Measurements from ENCODE around the gene KLF7. TPM values are rescaled to one million over a fixed set of nuclear protein-coding genes. Genes with fewer than 3 reads are reported as not detected.

Gene KLF7
- total RNA-seq, 2 experiments from 2014 or later: 90.1 to 96.9 TPM

DNA sequence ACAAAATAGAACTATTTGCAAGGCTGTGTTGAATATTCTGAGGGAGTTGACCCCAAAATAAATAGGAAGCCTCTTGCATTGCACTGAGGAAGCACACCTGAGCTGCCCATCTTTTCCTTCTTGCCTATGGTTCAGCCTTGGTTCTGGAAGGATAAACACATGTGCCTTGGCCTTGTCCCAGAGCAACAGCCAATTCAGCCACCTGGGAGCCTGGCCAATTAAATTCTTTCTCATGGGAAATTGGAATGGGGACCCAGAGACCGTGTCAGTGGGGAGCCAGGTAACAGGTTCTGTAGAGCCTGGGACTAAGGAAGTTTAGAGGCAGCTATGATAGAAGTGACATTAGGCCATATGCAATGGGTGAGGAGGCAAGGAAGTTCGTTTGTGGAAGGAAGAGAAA, 99.6 kb downstream of the KLF7 start:
- ChIA-PET POLR2A (interaction anchor here (1.2 kb wide), 1 partner anchor 100 kb away, joined by 4 read pairs; the partner anchor contains the start of gene KLF7), CTCF (no interaction called here)
- no peak for TF ChIP-seq CTCF (IDR thresholded peaks at IDR 0.05)
- DNase-seq (no peak), ATAC-seq (ENCODE audit: poor library complexity) (no peak)
- H3K27ac ChIP-seq (ENCODE audit: low read depth in 1 of 2, low read length in 2 of 2): no peak overlapping the region
- no peaks in the 10 kb centered on the region for H3K36me3 Mint-ChIP-seq (ENCODE audit: low read depth)
- H3K36me3 ChIP-seq (ENCODE audit: insufficient read depth, low read length): no peaks in the 10 kb centered on the region
- H3K9me3 ChIP-seq (ENCODE audit: control insufficient read depth in 1 of 2, insufficient read depth in 1 of 2, low read length in 2 of 2): no peaks in the 10 kb centered on the region
- no peaks in the 10 kb centered on the region for H3K27me3 ChIP-seq (ENCODE audit: control insufficient read depth in 1 of 2, insufficient read depth in 2 of 2, low read length in 2 of 2)
- no peak overlapping the region for H3K27ac Mint-ChIP-seq
- no peak overlapping the region for H3K4me3 Mint-ChIP-seq
- no peak overlapping the region for H3K4me3 ChIP-seq (ENCODE audit: low read length)
- H3K4me1 Mint-ChIP-seq (ENCODE audit: low read depth): no peaks in the 10 kb centered on the region
- no peaks in the 10 kb centered on the region for H3K9me3 Mint-ChIP-seq
- no peaks in the 10 kb centered on the region for H3K27me3 Mint-ChIP-seq
- no peaks in the 10 kb centered on the region for H3K4me1 ChIP-seq (ENCODE audit: insufficient read depth, low read length)
- intact Hi-C loops (cut with DNase I, micrococcal nuclease): no loop called here

- TF ChIP-seq CTCF (IDR thresholded peaks at IDR 0.05): no peak
- ATAC-seq (ENCODE audit: poor library complexity) (no peak), DNase-seq (no peak)
- intact Hi-C loops (cut with DNase I, micrococcal nuclease): no loop called here
- H3K4me1 ChIP-seq (ENCODE audit: insufficient read depth, low read length): no peaks in the 10 kb centered on the region
- H3K27ac ChIP-seq (ENCODE audit: low read depth in 1 of 2, low read length in 2 of 2): no peak overlapping the region
- no peaks in the 10 kb centered on the region for H3K9me3 Mint-ChIP-seq
- no peaks in the 10 kb centered on the region for H3K4me1 Mint-ChIP-seq (ENCODE audit: low read depth)
- no peaks in the 10 kb centered on the region for H3K27me3 ChIP-seq (ENCODE audit: control insufficient read depth in 1 of 2, insufficient read depth in 2 of 2, low read length in 2 of 2)
- no peaks in the 10 kb centered on the region for H3K27me3 Mint-ChIP-seq
- H3K36me3 ChIP-seq (ENCODE audit: insufficient read depth, low read length): no peaks in the 10 kb centered on the region
- no peaks in the 10 kb centered on the region for H3K9me3 ChIP-seq (ENCODE audit: control insufficient read depth in 1 of 2, insufficient read depth in 1 of 2, low read length in 2 of 2)
- POLR2A ChIA-PET: no interaction called here
- no peak overlapping the region for H3K4me3 ChIP-seq (ENCODE audit: low read length)
- H3K27ac Mint-ChIP-seq: no peak overlapping the region
- CTCF ChIA-PET: interaction anchor here (1.0 kb wide), 1 partner anchor 16 kb away, joined by 3 read pairs; no protein-coding TSS in a partner anchor
- H3K4me3 Mint-ChIP-seq: no peak overlapping the region
- no peaks in the 10 kb centered on the region for H3K36me3 Mint-ChIP-seq (ENCODE audit: low read depth)
Measured at GRCh38 chr2:207064128-207064690, 101.5 kb downstream of the KLF7 start.

- H3K27me3 Mint-ChIP-seq: peaks cover 6% of the 10 kb centered on the region
- no peak for ATAC-seq (ENCODE audit: poor library complexity)
- H3K9me3 Mint-ChIP-seq: no peaks in the 10 kb centered on the region
Measured at GRCh38 chr2:207061181-207061580, 104.6 kb downstream of the KLF7 start.

More at GRCh38 chr2:207061181-207061580, 104.6 kb downstream of the KLF7 start:
- ChIA-PET POLR2A (no interaction called here), CTCF (no interaction called here)
- H3K9me3 ChIP-seq (ENCODE audit: control insufficient read depth in 1 of 2, insufficient read depth in 1 of 2, low read length in 2 of 2): no peaks in the 10 kb centered on the region
- H3K27ac ChIP-seq (ENCODE audit: low read depth in 1 of 2, low read length in 2 of 2): no peak overlapping the region
- H3K36me3 Mint-ChIP-seq (ENCODE audit: low read depth): no peaks in the 10 kb centered on the region
- H3K4me3 ChIP-seq (ENCODE audit: low read length): no peak overlapping the region
- H3K36me3 ChIP-seq (ENCODE audit: insufficient read depth, low read length): no peaks in the 10 kb centered on the region
- no peaks in the 10 kb centered on the region for H3K4me1 ChIP-seq (ENCODE audit: insufficient read depth, low read length)
- TF ChIP-seq CTCF (IDR thresholded peaks at IDR 0.05): no peak
- DNase-seq: no peak
- H3K4me3 Mint-ChIP-seq: no peak overlapping the region
- no peak overlapping the region for H3K27ac Mint-ChIP-seq
- no peaks in the 10 kb centered on the region for H3K27me3 ChIP-seq (ENCODE audit: control insufficient read depth in 1 of 2, insufficient read depth in 2 of 2, low read length in 2 of 2)
- H3K4me1 Mint-ChIP-seq (ENCODE audit: low read depth): no peaks in the 10 kb centered on the region
- intact Hi-C loops (cut with DNase I, micrococcal nuclease): no loop called here
